ENCODE data around the gene KCTD2. TPM values are rescaled to one million over a fixed set of nuclear protein-coding genes. Genes with fewer than 3 reads are reported as not detected.

Gene KCTD2
- total and polyA plus RNA-seq, 9 of the 15 experiments (the other 6 are each of a cell fraction or from before 2014, with no cell fraction given) = 1.7 to 32.9 (median 15.8) TPM

GRCh38 chr17:75033346-75034235 is 13.4 kb upstream of the KCTD2 start (continued):
- TF ChIP-seq MYNN (IDR thresholded peaks at IDR 0.05) = 0 out of 2 replicates have a peak, but pooled peaks have one; percentile 10
- no peak for TF ChIP-seq MYNN (CRISPR knock-in tag; IDR thresholded peaks at IDR 0.05)
- TF ChIP-seq, protein P1, sequence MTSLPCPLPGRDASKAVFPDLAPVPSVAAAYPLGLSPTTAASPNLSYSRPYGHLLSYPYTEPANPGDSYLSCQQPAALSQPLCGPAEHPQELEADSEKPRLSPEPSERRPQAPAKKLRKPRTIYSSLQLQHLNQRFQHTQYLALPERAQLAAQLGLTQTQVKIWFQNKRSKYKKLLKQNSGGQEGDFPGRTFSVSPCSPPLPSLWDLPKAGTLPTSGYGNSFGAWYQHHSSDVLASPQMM (CRISPR knock-in tag; IDR thresholded peaks at IDR 0.05) = no peak
- TF ChIP-seq, protein P2, sequence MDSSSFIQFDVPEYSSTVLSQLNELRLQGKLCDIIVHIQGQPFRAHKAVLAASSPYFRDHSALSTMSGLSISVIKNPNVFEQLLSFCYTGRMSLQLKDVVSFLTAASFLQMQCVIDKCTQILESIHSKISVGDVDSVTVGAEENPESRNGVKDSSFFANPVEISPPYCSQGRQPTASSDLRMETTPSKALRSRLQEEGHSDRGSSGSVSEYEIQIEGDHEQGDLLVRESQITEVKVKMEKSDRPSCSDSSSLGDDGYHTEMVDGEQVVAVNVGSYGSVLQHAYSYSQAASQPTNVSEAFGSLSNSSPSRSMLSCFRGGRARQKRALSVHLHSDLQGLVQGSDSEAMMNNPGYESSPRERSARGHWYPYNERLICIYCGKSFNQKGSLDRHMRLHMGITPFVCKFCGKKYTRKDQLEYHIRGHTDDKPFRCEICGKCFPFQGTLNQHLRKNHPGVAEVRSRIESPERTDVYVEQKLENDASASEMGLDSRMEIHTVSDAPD (CRISPR knock-in tag; IDR thresholded peaks at IDR 0.05) = no peak
- no peak for TF ChIP-seq BMI1 (IDR thresholded peaks at IDR 0.05; ENCODE audit: low read length)
- no peak for TF ChIP-seq CHCHD3 (CRISPR knock-in tag; IDR thresholded peaks at IDR 0.05)
- no peak for TF ChIP-seq NCOA2 (IDR thresholded peaks at IDR 0.05; ENCODE audit: partially characterized antibody in 2 of 2)
- no peak for TF ChIP-seq ELK3 (CRISPR knock-in tag; IDR thresholded peaks at IDR 0.05)
- no peak for TF ChIP-seq ZNF140 (CRISPR knock-in tag; IDR thresholded peaks at IDR 0.05)
- TF ChIP-seq MCM3 (IDR thresholded peaks at IDR 0.05) = no peak
- no peak for TF ChIP-seq HDAC6 (IDR thresholded peaks at IDR 0.05; ENCODE audit: low read depth, low read length)
- TF ChIP-seq E2F3 (CRISPR knock-in tag; IDR thresholded peaks at IDR 0.05) = no peak
- TF ChIP-seq NCOA4 (IDR thresholded peaks at IDR 0.05; ENCODE audit: partially characterized antibody) = no peak
- no peak for TF ChIP-seq TAL1 (IDR thresholded peaks at IDR 0.05)
- TF ChIP-seq SMAD1 (IDR thresholded peaks at IDR 0.05; ENCODE audit: low read depth, low read length, partially characterized antibody) = no peak
- TF ChIP-seq, protein P3, sequence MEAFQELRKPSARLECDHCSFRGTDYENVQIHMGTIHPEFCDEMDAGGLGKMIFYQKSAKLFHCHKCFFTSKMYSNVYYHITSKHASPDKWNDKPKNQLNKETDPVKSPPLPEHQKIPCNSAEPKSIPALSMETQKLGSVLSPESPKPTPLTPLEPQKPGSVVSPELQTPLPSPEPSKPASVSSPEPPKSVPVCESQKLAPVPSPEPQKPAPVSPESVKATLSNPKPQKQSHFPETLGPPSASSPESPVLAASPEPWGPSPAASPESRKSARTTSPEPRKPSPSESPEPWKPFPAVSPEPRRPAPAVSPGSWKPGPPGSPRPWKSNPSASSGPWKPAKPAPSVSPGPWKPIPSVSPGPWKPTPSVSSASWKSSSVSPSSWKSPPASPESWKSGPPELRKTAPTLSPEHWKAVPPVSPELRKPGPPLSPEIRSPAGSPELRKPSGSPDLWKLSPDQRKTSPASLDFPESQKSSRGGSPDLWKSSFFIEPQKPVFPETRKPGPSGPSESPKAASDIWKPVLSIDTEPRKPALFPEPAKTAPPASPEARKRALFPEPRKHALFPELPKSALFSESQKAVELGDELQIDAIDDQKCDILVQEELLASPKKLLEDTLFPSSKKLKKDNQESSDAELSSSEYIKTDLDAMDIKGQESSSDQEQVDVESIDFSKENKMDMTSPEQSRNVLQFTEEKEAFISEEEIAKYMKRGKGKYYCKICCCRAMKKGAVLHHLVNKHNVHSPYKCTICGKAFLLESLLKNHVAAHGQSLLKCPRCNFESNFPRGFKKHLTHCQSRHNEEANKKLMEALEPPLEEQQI (IDR thresholded peaks at IDR 0.05) = no peak; the same call in 1 of the 2 replicates
- TF ChIP-seq CREM (IDR thresholded peaks at IDR 0.05; ENCODE audit: low read depth) = peak; percentile 87
- TF ChIP-seq E2F8 (IDR thresholded peaks at IDR 0.05; ENCODE audit: low read depth, partially characterized antibody) = no peak
- TF ChIP-seq, protein P4, sequence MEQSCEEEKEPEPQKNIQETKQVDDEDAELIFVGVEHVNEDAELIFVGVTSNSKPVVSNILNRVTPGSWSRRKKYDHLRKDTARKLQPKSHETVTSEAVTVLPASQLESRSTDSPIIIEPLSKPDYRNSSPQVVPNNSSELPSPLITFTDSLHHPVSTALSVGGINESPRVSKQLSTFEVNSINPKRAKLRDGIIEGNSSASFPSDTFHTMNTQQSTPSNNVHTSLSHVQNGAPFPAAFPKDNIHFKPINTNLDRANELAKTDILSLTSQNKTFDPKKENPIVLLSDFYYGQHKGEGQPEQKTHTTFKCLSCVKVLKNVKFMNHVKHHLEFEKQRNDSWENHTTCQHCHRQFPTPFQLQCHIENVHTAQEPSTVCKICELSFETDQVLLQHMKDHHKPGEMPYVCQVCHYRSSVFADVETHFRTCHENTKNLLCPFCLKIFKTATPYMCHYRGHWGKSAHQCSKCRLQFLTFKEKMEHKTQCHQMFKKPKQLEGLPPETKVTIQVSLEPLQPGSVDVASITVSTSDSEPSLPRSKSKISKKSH (CRISPR knock-in tag; IDR thresholded peaks at IDR 0.05) = no peak
